NCI-H446 (cell line): ENCODE measurements around the gene PSMG4.
"Not testable (repeated sequence)": the region's sequence is repeated elsewhere in the genome, so short reads cannot be mapped to it uniquely, and the experiment has no call there.

ENCODE experiments used
- DNase-seq, 2 experiments: peaks; one replicate each; lab custom pipeline; 2025; lab: John Stamatoyannopoulos, UW

PSMG4 gene

DNA sequence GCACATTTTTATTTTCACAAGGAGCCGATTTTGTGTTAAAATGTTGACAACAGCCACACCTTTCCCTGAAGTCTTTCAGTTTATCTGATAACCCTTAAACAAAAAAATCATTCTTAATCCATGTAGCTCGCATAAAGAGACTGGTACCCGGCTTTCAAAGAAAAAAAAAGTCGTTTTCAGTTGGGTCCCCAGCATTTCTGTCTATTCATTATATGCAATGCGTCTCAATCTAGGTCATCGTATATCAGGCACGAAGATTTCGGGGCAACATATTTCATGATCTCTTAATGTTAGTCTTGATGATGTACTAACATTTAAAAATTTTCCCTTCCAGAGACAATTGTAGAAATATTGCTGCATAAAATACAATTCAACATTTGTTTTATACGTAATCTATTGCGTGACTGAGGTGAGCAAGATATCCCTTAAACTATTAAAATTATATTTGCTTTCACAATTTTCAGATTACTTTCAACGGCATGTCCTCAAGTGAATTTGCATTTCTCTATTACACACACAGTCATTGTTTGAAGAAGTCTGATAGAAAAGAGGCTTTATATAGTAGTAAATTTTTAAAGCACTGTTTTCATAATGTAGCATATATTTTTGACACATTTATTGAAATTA, 28.4 kb upstream of the PSMG4 start:
- DNase-seq: no peak

DNA sequence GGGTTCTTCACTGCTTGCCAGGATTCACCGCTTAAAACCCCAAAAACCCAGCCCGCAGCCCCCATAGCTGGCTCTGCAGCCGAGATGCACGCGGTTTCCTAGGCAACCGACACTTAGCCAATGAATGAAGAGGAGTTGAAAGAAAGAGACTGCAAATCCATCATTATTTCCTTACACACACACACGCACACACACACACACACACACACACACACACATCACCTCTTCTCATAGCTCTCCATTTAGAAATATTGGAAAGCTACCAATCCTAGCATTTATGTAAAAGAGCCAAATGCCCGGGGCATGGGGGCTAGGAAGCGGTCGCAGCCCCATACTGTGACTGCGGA, 27.9 kb upstream of the PSMG4 start:
- peak; percentile 68 to 75 for DNase-seq

- peak; percentile 83 for DNase-seq
Measured at GRCh38 chr6:3231247-3232016, 27.3 kb upstream of the PSMG4 start.

GRCh38 chr6:3232017-3232945, 26.5 kb upstream of the PSMG4 start:
- DNase-seq: peak; percentile 28 to 39

DNA sequence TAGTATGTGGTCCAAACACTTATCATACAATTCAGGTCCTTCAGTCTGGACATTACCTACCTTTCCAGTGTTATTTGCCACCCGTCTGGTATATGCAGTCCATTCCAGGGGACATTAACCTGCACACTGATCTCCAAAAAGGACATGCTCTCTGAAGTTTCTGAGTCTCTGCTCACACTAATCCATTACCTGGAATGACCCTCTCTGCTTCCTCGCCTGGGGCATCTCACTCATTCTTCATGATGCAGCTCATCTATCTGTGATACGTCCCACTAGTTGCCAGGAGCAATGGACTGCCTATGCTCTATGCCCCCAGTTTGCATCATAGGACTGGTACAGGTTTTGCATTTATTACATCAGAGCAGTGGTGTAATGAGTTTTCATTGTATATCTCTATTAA, 25.4 kb upstream of the PSMG4 start:
- DNase-seq: no peak

- no peak for DNase-seq
Measured at GRCh38 chr6:3233904-3234303, 24.8 kb upstream of the PSMG4 start.

- no peak for DNase-seq
Measured at GRCh38 chr6:3235486-3235885, 23.3 kb upstream of the PSMG4 start.

DNA sequence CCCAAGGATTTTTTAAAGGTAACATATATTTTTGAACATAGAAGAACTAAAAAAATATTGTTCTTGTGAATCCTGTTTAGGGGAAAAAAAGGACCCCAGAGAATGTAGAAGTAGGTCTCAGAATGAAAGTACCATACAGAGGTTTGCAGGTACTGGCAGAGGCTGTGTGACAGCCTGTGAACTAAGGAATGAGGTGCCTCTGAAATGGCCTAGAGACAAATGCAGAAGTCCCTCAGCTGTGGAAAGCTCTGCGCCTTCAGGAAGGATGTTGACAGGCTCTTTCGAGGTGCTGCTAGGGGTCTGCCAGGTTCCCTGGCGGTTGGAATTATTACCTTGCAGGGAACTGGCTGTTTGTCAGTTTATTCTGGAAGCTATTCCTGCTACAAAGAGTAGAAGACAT, 22.7 kb upstream of the PSMG4 start:
- no peak for DNase-seq

- DNase-seq: no peak
Measured at GRCh38 chr6:3237761-3238662, 20.7 kb upstream of the PSMG4 start.

- DNase-seq: no peak
Measured at GRCh38 chr6:3239110-3239830, 19.5 kb upstream of the PSMG4 start.

GRCh38 chr6:3240595-3240994, 18.2 kb upstream of the PSMG4 start:
- no peak for DNase-seq

- DNase-seq: not testable (repeated sequence)
Measured at GRCh38 chr6:3241745-3242144, 17.0 kb upstream of the PSMG4 start.

GRCh38 chr6:3242768-3243167, 16.0 kb upstream of the PSMG4 start:
- DNase-seq: no peak

GRCh38 chr6:3244003-3244831, 14.5 kb upstream of the PSMG4 start:
- no peak for DNase-seq

DNA sequence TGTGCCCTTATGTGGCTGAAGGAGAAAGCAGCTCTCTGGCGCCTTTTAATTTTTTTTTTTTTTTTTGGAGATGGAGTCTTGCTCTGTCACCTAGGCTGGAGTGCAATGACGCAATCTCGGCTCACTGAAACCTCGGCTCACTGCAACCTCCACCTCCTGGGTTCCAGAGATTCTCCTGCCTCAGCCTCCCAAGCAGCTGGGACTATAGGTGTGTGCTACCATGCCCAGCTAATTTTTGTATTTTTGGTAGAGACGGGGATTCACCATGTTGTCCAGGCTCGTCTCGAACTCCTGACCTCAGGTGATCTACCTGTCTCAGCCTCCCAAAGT, 13.9 kb upstream of the PSMG4 start:
- DNase-seq: not testable (repeated sequence)

GRCh38 chr6:3245216-3245615, 13.5 kb upstream of the PSMG4 start:
- DNase-seq: no peak

- DNase-seq: no peak
Measured at GRCh38 chr6:3247255-3248146, 11.2 kb upstream of the PSMG4 start.

DNA sequence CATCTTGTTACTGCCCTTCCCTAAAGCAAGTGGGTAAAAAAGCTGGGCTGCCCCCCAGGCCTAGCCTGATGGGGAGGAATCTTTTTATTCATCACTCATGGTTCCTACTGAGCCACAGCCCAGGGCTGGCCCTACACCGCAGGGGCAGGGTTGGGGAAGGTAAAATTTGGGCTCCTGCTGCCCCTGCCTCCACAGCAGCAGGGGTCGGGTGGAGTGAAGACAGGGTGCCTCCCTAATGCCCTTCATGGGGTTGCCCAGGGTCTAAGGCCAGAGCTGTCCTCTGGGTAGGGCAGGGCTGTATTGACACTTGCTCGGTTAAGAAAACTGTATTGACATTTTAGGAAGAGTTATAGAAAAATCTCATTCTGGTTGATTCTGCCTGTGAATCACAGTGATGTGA, 8.9 kb upstream of the PSMG4 start:
- no peak for DNase-seq

DNA sequence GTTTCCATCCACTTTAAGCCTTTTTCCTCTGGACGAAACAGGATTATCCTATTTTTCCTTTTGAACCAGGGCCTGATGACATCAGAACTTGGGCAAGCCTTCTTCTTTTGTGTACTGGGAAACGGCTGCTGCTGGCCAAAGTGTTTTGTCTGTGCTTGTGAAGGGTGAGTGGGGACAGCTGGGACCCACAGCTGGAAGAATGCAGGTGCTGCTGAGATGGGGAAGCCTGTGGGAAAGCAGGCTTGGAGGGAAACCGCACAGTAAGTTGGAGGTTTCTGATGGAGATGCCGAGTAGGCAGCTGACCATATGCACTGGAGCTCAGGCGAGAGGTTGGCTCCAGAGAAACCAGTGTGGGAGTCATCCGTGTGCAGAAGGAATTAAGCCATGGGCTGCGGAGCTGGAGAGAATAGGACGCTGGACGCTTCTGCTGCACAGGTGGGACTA, 8.5 kb upstream of the PSMG4 start:
- no peak for DNase-seq
